NCI-H82 treated with DMSO at 0.1 percent for 48 hours (cell line): ENCODE measurements around the gene UNC13A.
A peak's percentile ranks its signal among the peaks of the same experiment; 100 is the strongest.

Source experiments
- DNase-seq: peaks from one replicate; lab custom pipeline; 2025; ENCODE audit not compliant: unreplicated experiment; lab: John Stamatoyannopoulos, UW

Gene UNC13A

DNA sequence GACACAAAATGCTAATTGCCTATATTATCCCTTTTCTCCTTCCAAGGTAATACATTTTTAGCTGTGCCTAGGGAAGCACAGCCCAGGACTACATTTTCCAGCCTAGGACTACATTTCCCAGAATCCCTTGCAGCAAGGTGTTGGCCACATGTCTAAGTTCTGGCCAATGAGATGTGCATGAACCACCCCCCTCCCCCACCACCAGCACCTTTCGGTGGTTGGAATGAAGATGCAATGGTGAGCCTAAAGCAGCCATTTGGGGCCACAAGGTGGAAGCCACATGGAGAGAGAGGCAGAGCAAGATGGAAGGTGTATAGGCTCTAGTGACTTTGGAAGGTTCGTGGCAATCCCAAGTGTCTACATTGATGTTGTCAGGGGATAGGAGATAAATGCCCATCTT, 16.2 kb downstream of the UNC13A start:
- peak; percentile 43 for DNase-seq

DNA sequence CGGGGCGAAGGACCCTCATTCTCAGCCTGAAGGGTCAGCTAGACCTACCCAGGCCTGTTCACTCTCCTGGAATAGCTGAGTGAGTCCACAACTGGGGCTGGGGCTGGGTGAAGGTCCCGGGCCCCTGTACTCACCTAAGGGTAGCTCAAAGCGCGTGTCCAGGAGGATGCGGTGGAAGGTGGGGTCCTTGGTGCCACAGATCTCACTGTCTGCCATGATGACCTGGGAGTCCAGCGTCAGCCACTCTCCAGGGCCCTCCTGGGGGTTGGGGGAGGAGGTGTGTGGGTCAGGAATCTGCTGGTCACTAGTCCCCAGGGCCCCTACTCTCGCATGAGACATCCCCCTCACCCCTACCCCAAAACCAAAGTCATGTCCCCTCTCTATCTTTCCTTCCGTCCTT, 18.7 kb downstream of the UNC13A start:
- DNase-seq: no peak

DNA sequence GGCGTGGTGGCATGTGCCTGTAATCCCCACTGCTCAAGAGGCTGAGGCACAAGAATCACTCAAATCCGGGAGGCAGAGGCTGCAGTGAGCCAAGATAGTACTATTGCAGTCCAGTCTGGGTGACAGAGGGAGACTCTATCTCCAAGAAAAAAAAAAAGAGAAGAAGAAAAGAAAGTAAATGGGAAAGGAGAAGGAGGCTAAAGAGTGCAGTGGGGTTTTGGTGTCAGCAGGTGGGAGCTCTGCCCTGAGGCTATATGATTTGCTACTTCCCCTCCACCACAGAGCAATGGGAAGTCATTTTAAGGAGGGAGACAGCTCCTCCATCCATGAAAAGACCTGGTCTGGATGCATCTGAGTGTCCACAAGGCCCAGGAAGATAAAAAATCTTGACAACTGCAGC, 23.1 kb downstream of the UNC13A start:
- no peak for DNase-seq

DNA sequence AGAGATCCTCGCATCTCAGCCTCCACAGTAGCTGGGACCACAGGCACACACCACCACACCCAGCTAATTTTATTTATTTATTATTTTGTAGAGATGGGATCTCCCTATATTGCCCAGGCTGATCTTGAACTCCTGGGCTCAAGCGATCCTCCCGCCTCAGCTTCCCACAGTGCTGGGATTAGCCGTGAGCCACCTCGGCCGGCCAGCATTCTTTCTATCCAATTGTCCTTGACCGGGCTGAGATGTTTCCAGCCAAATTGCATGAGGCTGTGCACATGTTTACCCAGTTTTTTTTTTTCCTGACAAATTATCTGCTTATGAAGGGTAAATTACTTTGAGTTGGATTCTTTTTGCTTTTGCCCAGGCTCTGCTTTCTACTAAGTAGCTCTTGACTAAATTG, 28.2 kb downstream of the UNC13A start:
- DNase-seq: no peak

DNA sequence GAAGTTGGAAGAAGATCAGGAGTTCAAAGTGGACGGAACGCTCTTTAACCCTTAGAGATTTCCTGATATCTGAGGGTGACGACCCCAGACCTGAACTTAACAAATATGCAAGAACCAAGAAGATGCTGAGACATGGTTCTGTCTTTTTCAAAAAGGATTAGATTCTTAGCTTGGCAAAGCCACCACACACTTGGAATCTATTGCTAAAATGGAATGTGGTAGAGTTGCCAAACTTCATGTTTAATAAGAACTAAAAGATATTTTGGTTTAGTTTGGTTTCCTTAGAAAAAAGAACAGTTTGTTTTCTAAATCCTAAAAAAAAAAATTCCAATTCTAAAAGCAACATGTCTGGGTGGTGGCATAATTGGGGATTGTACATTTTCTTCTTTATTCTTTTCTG, 29.5 kb downstream of the UNC13A start:
- no peak for DNase-seq

DNA sequence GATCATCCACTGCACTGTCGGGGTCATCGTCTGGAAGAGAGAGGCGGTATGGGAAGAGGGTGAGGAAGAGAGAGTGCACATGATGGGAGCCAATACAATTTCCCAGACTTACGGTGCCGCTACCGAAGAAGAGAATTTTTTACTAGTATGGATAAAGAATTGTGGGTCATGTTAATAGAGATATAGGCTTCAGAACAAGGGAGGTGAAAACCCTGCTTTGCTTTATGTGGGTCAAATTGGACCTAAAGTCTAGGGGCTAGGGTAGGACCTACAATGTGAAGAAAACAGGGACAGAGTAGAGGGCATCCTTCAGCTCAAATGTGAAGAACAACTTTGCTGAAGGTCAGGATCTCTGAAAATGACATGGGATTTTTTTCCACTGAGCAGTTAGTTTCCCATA, 29.9 kb downstream of the UNC13A start:
- DNase-seq: no peak

DNA sequence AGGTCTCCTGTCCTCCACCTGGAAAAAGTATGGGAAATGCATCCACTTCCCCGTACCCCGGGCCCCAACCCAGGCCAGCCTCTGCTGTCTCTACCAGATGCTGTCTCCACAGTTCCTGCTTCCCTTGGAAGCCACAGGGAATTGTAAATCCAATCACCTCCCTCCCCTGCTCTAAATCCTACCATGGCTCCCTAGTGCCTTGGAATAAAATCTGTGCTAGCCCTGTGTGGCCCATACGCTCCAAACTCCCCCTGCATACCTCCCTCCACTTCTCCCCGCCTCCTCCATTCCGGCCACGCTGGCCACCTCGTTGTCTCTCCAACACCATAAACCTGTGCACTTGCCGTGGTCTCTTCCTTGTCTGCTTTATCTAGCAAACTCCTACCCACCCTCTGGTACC, 31.2 kb downstream of the UNC13A start:
- no peak for DNase-seq

DNA sequence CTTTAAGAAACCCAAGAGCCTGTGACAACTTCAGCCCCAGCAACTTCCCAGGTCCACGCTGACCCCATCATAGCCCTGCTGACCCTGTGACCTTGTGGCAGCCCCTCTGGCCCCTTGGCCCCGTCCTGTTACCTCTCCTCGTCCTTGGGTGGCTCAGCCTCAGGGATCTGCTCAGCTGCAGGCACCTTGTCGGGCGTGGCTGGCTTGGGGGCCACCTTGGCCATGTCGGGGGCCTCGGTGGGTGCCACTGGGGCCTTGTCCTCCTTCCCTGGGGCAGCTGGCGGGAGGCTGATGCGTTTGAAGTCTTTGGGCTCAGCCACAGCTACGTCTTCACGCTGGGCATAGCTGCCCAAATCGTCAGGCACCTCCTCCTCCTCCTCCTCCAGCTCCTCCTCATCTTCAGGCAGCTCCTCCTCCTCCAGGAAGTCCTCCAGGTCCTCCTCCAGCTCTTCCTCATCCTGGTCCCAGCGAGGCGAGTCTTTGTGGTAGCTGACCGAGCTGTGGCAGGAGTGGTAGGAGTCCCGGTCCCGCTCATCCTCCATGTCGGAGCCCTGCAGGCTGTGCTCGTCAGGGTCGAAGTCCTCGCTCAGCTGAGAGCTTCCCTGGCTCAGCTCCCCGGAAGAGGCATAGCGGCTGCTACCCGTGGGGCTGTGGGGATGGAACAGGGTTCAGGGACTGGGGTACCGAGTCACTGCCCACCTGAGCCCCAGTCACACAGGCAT, 32.2 kb downstream of the UNC13A start:
- DNase-seq: no peak

DNA sequence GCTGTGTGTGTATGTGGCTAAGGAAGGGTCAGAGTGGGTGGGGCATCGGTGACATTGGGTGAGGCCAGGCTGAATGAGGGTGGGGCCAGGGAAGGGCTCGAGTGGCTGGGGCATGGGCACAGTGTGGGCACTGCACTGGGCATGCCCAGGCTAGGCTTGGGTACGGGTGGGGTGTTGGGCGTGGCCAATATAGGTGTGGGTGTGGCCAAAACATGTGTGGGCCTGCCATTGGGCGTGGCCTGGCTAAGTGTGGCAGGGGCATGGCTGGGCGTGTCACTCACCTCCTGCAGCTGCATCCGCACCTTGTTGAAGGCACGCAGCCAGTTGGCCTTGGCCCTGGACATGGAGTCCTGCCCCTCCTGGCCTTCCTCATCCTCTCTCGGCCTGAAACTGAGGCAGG, 33.2 kb downstream of the UNC13A start:
- DNase-seq: no peak

DNA sequence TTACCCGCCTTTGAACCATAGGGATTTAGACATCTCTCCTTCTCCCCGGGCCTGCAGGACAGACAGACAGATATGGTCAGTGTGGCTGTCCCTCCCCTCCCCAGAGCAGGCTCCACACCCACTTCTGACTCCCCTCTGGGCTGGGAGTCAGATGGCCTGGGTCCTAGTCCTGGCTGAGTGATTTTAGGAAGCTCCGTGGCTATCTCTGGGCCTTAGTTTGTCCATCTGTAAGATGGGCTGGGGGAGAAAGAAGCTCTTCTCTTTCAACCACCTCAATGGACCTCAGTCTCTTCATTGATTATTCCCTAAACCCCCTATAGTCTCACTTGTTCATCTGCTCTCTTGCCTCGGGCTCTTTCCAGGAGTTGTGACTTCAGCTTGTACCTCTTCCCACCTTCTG, 35.5 kb downstream of the UNC13A start:
- DNase-seq: no peak

DNA sequence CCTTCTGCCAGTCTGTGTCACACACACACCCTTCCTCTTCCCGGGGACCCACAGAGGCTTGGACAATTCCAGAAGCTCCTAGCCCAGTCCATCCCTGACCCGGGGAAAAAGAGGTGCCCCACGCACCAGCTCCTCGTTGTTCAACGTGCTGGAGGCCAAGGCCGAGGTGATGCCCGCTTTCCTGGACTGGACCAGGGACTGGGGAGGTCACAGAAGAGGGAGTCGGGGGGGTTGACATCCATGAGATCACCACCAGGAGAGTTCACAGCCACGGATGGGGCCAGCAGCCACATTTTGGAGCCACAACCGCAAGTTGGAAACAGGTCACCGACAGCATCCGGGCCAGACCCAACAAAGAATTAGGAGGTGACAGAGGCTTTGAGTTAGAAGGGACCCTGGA, 39.4 kb downstream of the UNC13A start:
- DNase-seq: no peak

DNA sequence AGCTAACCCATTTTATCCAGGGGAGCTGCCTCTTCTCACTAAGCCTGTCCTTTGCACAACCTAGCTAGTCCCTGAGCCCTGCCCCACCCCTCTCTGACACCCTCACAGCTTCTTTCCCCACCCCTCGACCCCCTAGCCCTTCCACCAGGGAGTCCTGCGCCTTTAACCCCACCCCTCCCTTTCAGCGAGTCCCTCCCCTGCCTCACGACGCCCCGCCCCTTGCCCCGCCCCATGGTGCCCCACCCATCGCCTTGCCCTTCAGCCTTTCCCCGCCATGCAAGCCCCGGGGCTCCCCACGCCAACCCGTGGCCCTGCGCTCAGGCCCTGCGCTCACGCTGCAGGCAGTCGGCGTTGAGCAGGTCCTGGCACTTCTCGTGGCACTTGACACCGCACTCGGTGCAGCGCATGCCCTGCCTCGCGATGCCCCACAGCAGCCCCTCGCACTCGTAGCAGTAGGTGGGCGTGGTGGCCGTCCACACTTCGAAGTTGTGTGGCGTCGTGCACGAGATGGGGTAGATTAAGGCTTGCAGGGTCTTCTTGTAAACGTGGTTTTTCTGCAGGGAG, 40.0 kb downstream of the UNC13A start:
- DNase-seq: no peak

DNA sequence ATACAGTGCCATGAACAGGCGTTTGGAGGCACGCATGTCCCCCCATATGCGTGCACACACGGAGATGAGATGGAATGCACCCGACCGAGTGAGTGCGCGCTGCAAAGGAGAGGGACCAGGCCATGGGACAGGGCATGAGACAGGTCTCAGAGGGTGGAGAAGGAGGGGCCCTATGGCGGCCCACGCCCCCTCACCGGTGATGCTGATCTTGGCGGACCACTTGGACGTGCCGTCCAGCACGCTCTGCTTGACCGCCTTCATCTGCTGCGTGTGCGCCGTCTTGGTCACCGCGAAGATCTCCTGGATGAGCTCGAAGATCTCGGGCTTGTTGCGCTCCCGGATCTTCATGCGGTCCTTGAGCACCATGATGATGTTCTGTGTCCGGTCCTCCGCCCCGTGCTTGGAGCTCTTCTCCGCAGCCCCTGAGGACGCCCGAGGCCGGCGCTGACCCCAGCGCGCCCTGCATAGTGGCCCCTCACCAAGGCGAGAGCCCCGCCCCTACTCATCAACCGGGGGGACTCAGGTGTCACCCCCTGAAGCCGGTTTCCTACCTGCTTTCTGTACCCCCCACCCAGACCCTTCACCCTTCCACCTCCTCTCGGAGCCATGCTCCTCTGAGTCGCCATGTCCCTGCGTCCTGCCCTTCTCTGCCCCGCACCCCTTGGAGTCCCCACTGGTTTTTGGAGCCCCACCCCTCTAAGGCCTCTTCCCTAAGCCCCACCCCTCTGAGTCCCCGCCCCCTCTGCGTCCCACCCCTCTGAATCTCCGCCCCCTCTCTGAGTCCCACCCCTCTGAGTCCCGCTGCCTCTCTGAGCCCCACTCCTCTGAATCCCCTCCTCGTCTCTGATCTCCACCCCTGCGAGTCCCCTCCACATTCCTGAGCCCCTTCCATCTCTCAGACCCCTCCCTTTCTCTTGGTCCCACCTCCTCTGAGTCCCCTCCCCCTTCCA, 40.8 kb downstream of the UNC13A start:
- DNase-seq: no peak

DNA sequence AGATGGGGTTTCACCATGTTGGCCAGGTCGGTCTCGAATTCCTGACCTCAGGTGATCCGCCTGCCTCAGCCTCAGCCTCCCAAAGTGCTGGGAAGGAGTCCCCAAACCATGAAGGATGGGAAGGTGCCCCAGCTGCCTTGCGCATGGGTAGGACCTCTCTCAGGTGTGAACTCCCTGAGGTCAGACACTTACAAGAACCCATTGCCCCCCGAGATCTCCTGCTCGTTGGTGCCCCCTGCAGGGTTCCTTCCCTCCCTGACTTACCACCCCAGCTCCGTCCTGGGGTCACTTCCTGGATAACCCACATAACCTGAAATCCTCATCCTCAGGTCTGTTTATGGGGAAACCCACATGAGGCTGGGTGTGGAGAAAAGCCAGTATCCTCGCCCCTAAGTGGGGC, 41.7 kb downstream of the UNC13A start:
- DNase-seq: no peak

DNA sequence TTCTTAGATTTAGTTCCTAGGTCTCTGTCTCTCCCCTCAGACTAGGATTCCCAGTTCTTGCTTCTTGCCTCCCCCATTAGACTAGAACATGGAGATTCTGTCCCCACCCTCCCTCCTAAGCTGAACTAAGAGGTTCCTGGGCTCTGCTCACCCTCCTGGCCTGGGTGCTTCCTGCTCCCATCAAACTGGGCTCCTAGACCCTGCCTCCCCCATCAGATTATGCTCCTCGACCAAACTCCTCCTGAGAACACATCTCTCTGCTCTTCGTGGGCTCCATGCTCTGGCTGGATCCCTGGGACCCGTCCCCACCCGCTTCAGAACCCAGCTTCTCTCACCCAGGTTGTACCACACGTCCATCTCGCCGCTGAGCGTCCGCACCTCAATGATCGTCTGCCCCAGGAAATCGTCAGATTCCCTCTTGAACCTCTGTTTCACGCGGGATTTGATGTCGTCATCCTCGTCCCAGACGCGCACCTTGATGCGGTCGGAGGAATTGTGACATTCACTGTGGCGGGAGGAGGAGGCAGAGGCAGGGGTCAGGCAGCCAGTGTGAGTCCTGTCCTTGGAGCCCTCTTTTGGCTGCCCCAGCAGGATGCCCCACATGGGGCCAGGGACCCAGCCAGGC, 42.7 kb downstream of the UNC13A start:
- no peak for DNase-seq

DNA sequence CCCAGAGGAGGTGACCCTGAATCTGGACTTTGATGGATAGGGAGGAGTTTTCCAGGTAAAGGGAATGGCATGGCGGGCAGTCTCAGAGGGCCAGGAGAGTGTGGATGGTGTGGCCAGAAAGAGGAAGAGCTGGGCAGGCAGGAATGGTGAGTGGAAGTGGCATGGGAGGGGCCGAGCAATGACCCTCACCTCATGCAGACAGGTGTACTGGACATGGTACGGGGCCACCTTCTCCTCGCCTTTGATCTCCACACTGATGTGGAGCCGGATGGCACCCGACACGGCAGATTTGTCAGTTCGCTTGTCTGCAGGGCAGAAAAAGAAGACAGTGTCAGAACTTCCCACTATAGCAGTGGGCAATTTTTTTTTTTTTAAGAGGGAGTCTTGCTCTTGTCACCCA, 45.5 kb downstream of the UNC13A start:
- DNase-seq: no peak

DNA sequence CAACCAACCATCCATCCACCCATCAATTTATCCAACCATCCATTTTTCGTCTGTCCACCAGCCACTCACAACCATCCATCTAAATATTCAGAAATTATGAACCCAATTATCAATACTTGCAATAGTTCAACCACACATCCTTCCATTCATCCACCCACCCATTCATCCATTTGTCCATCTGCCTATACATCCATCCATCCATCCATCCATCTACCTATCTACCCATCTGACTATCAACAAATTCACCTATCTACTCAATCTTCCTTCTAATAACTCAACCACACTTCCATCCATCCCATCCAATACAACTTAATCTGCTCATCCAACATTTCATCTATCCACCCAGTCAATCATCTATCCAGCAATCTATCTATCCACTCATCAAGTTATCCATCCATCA, 46.3 kb downstream of the UNC13A start:
- DNase-seq: no peak

DNA sequence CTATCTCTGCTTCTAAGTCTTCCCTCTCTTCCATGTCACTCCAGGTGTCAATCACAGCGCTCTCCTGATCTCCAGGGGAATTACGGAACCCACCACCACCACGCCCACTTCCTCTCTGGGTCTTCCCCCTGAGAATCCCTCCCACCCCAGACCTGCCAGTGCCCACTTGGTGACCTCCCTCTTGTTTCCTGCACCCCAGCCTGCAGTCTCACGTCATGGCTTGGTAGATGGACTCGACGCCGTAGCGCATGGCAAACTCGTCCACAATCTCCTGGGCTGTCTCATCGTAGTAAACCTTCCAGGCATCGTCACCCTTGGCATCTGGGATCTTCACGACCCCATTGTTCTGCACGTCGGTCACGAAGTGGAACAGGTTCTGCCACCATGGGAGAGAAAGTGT, 47.0 kb downstream of the UNC13A start:
- DNase-seq: no peak

DNA sequence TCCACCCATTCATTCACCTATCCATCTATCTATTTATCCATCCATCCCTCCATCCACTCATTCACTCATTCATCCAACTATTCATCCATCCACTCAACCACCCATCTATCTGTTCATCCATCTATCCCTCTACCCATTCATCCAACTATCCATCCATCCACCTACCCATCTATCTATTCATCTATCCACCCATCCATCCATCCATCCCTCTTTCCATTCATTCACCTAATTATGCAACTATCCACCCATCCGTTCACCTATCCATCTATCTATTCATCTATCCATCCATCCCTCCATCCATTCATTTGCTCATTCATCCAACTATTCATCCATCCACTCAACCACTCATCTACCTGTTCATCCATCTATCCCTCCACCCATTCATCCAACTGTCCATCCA, 54.5 kb downstream of the UNC13A start:
- DNase-seq: no peak

DNA sequence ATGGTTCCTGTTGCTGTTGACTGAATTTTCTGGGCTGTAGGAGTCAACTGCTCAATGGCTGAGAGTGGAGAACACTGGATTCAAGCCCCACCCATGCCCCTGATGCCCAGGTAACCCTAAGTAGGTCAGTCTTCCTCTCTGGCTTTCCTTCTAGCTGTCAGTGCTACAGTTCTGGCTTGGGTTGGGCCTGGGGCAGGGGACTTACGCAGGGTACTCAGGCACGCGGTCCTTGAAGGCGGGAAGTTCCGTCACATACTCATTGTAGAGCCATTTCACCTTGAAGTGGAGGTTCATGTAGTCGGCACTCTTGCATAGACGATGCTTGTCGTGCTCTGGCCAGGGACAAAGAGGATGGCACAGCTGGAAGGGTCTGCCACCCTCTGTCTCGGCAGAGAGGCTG, 55.6 kb downstream of the UNC13A start:
- no peak for DNase-seq

DNA sequence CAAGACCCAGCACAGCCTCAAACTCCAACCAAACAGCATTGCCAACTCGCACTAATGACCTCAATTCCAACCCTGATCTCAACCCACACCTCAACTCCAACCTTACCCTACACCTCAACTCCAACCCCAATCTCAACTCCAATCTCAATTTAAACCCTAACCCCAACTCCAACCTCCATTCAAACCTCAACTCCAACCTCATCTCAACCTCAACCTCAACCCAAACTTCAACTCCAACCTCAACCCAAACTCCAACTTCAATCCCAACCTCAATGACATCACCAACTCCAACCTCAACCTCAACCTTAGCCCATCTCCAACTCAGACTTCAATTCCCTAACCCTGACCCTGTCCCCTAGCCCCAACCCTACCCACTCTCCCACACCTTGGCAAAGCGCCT, 58.4 kb downstream of the UNC13A start:
- DNase-seq: no peak

DNA sequence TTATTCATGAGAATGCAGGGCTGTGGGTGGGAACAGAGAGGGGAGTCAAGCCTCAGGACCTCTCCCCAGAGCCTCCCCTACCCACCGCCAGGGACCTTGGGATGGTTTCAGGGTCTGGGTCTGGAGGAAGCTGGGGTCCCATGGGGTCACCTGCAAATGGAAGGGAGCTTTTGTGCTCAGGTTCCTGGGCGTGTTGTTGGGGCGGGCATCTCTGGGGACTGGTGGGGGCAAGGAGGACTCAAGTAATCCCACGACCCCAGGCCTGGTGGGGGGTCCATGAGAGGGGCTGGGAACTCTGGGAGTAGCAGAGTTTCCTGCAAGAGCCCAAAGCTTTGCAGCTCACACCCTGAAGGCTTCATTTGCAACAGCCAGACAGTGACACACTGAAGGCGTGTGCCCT, 60.2 kb downstream of the UNC13A start:
- no peak for DNase-seq
